Vagina (tissue), 2 donors: ENCODE data around the gene ARHGAP5. TPM values are rescaled to one million over a fixed set of nuclear protein-coding genes. Genes with fewer than 3 reads are reported as not detected.

Experiments used
- DNase-seq, 2 donors: peaks; one replicate each; pipeline ENCODE4 v3.0.0-alpha.2; 2017; ENCODE audit errors: extremely low spot score in 2 of 2
- H3K27ac ChIP-seq: fragments of 200-600 bp; sonication (generic); one replicate; pipeline ENCODE4 v1.5.1; 2019
- H3K27me3 ChIP-seq: fragments of 200-600 bp; sonication (generic); one replicate; pipeline ENCODE4 v1.5.1; 2019
- H3K36me3 ChIP-seq, 2 donors: fragments of 200-600 bp; sonication (generic); one replicate each; pipeline ENCODE4 v1.5.1; 2017 to 2019
- H3K4me1 ChIP-seq: fragments of 200-600 bp; sonication (generic); one replicate; pipeline ENCODE4 v1.5.1; 2019
- H3K4me3 ChIP-seq, 2 donors: fragments of 200-600 bp; sonication (generic); 1 replicate in 1 of 2; 2 replicates in 1 of 2; pipeline ENCODE4 v1.5.1; 2016 to 2019
- H3K9me3 ChIP-seq: fragments of 200-600 bp; sonication (generic); one replicate; pipeline ENCODE4 v1.5.1; 2019
- CTCF ChIP-seq, 3 experiments: fragments of 450-650 bp in 2 of 3; fragments of 200-600 bp in 1 of 3; sonication (generic) in 1 of 3; IDR thresholded peaks; one replicate each; pipeline ENCODE4 v1.5.1; 2017 to 2019; ENCODE audit warnings: antibody characterized with exemption in 3 of 3, mild to moderate bottlenecking in 2 of 3, moderate library complexity in 2 of 3
- POLR2A ChIP-seq, 2 donors: fragments of 450-650 bp; IDR thresholded peaks; one replicate each; pipeline ENCODE4 v1.6.1; 2017; ENCODE audit warnings: antibody characterized with exemption in 2 of 2, mild to moderate bottlenecking in 2 of 2, moderate library complexity in 2 of 2
- POLR2AphosphoS5 ChIP-seq, 2 donors: sonication (generic); formaldehyde crosslinking; IDR thresholded peaks; one replicate each; pipeline ENCODE4 v1.9.0; 2017; ENCODE audit warnings: antibody characterized with exemption in 2 of 2, mild to moderate bottlenecking in 2 of 2, low read depth in 1 of 2; ENCODE audit not compliant: insufficient read depth in 1 of 2
- intact Hi-C: fragments of 100-400 bp; cut with DNase I; formaldehyde crosslinking; loops from one replicate; pipeline ENCODE4 v1.15.1; 2023
- total RNA-seq: library from RNA; depleted of rRNA; stranded (reverse); fragments of >200 nt; gene quantifications from one replicate; pipeline ENCODE4 v1.2.3, GENCODE V29; 2016

The ARHGAP5 gene
- total RNA-seq, 1 donor from 2014 or later = 90.6 TPM

- Histone ChIP-seq H3K27ac (no peak overlapping the region), H3K4me3 (no peak overlapping the region), H3K9me3 (no peaks in the 10 kb centered on the region), H3K4me1 (no peaks in the 10 kb centered on the region), H3K36me3 (no peaks in the 10 kb centered on the region), H3K27me3 (no peaks in the 10 kb centered on the region)
- DNase-seq = no peak
- intact Hi-C loops = no loop called here
- TF ChIP-seq POLR2AphosphoS5 (IDR thresholded peaks at IDR 0.05; ENCODE audit: insufficient read depth in 1 of 2, low read depth in 1 of 2) (no peak), POLR2A (IDR thresholded peaks at IDR 0.05) (no peak), CTCF (IDR thresholded peaks at IDR 0.05) (no peak)
Observed at GRCh38 chr14:32192712-32193373, 115.7 kb downstream of the ARHGAP5 start.

GRCh38 chr14:32193532-32193931, 116.4 kb downstream of the ARHGAP5 start:
- H3K9me3 ChIP-seq = no peaks in the 10 kb centered on the region
- no peaks in the 10 kb centered on the region for H3K27me3 ChIP-seq
- DNase-seq = no peak
- H3K4me3 ChIP-seq = no peak overlapping the region
- intact Hi-C loops = no loop called here
- H3K36me3 ChIP-seq = no peaks in the 10 kb centered on the region
- H3K4me1 ChIP-seq = no peaks in the 10 kb centered on the region
- TF ChIP-seq POLR2A (IDR thresholded peaks at IDR 0.05) = no peak
- TF ChIP-seq POLR2AphosphoS5 (IDR thresholded peaks at IDR 0.05; ENCODE audit: insufficient read depth in 1 of 2, low read depth in 1 of 2) = no peak
- no peak for TF ChIP-seq CTCF (IDR thresholded peaks at IDR 0.05)
- no peak overlapping the region for H3K27ac ChIP-seq

- H3K27ac ChIP-seq = no peak overlapping the region
- no peaks in the 10 kb centered on the region for H3K9me3 ChIP-seq
- H3K36me3 ChIP-seq = no peaks in the 10 kb centered on the region
- TF ChIP-seq CTCF (IDR thresholded peaks at IDR 0.05) (no peak), POLR2AphosphoS5 (IDR thresholded peaks at IDR 0.05; ENCODE audit: insufficient read depth in 1 of 2, low read depth in 1 of 2) (no peak), POLR2A (IDR thresholded peaks at IDR 0.05) (no peak)
- H3K4me1 ChIP-seq = peaks cover 2% of the 10 kb centered on the region
- intact Hi-C loops = no loop called here
- no peaks in the 10 kb centered on the region for H3K27me3 ChIP-seq
- DNase-seq = no peak
- no peak overlapping the region for H3K4me3 ChIP-seq
Observed at GRCh38 chr14:32195636-32196035, 118.5 kb downstream of the ARHGAP5 start.

GRCh38 chr14:32197919-32198318, 120.8 kb downstream of the ARHGAP5 start:
- Histone ChIP-seq H3K9me3 (no peaks in the 10 kb centered on the region), H3K27me3 (no peaks in the 10 kb centered on the region), H3K4me3 (no peak overlapping the region), H3K27ac (no peak overlapping the region), H3K4me1 (peaks cover 15% of the 10 kb centered on the region), H3K36me3 (no peaks in the 10 kb centered on the region)
- intact Hi-C loops = no loop called here
- TF ChIP-seq CTCF (IDR thresholded peaks at IDR 0.05) = no peak
- TF ChIP-seq POLR2AphosphoS5 (IDR thresholded peaks at IDR 0.05; ENCODE audit: insufficient read depth in 1 of 2, low read depth in 1 of 2) = no peak
- TF ChIP-seq POLR2A (IDR thresholded peaks at IDR 0.05) = no peak
- no peak for DNase-seq

GRCh38 chr14:32200368-32201192, 123.5 kb downstream of the ARHGAP5 start:
- Histone ChIP-seq H3K4me1 (peaks cover 15% of the 10 kb centered on the region), H3K36me3 (no peaks in the 10 kb centered on the region), H3K27me3 (no peaks in the 10 kb centered on the region), H3K9me3 (no peaks in the 10 kb centered on the region), H3K27ac (peak overlapping the region; percentile 80), H3K4me3 (peak overlapping the region; percentile 63 to 69)
- intact Hi-C loops = loop anchor here (10.0 kb wide), 1 partner anchor 206 kb away; no protein-coding TSS in a partner anchor
- TF ChIP-seq POLR2AphosphoS5 (IDR thresholded peaks at IDR 0.05; ENCODE audit: insufficient read depth in 1 of 2, low read depth in 1 of 2) (no peak), CTCF (IDR thresholded peaks at IDR 0.05) (no peak), POLR2A (IDR thresholded peaks at IDR 0.05) (no peak)
- no peak for DNase-seq
